Naive thymus-derived CD8-positive, alpha-beta T cell (primary cell): Measurements from ENCODE around the gene AGR2. TPM values are rescaled to one million over a fixed set of nuclear protein-coding genes. Genes with fewer than 3 reads are reported as not detected.

Source experiments
- ATAC-seq, 2 donors: fragments of 150-1000 bp; cut with Tn5 transposase in 1 of 2; sonication (Bioruptor Pico), chemical (Tn5 transposase) in 1 of 2; 1 replicate in 1 of 2; 2 replicates in 1 of 2; pipeline ENCODE4 v1.10.0; 2021; ENCODE audit warnings: mild to moderate bottlenecking in 2 of 2, moderate library complexity in 2 of 2
- POLR2A ChIA-PET: fragments of 350-600 bp; sonication (Branson Sonifier 250); formaldehyde crosslinking; loops from one replicate; lab custom pipeline; 2021; ENCODE audit warnings: antibody characterized with exemption; lab: Charles Lee
- DNase-seq, 10 donors: peaks; one replicate each; pipeline versions ENCODE4 v3.0.0 to v3.0.0-alpha.2; 2020 to 2022
- H3K27ac Mint-ChIP-seq, 10 donors: one replicate each; pipeline ENCODE4 v1.8.0; 2020 to 2022; ENCODE audit warnings: mild to moderate bottlenecking in 10 of 10, mixed read lengths in 10 of 10, moderate library complexity in 4 of 10, inconsistent platforms in 1 of 10
- H3K27me3 Mint-ChIP-seq, 5 donors: one replicate each; pipeline ENCODE4 v1.8.0; 2021 to 2022; ENCODE audit warnings: mixed read lengths in 5 of 5
- H3K36me3 Mint-ChIP-seq, 3 donors: one replicate each; pipeline ENCODE4 v1.8.0; 2020 to 2022; ENCODE audit warnings: mixed read lengths in 3 of 3, mild to moderate bottlenecking in 2 of 3, inconsistent platforms in 1 of 3
- H3K4me1 Mint-ChIP-seq, 4 donors: one replicate each; pipeline ENCODE4 v1.8.0; 2021 to 2022; ENCODE audit warnings: mixed read lengths in 4 of 4
- H3K4me3 Mint-ChIP-seq, 10 donors: one replicate each; pipeline ENCODE4 v1.8.0; 2020 to 2022; ENCODE audit warnings: mild to moderate bottlenecking in 10 of 10, mixed read lengths in 10 of 10, moderate library complexity in 6 of 10, inconsistent platforms in 1 of 10
- H3K9me3 Mint-ChIP-seq, 9 donors: one replicate each; pipeline ENCODE4 v1.8.0; 2020 to 2022; ENCODE audit warnings: mixed read lengths in 9 of 9, mild to moderate bottlenecking in 3 of 9, inconsistent platforms in 1 of 9, moderate library complexity in 1 of 9
- polyA plus RNA-seq, 3 donors: library from polyadenylated mRNA; unstranded; fragments of 300-500 nt; fragmentation: Illumina TruSeq; gene quantifications; one replicate each; pipeline ENCODE4 v1.2.3, GENCODE V29; 2021
- total RNA-seq, 8 experiments: library from RNA in 2 of 8; stranded (reverse) in 2 of 8; gene quantifications; one replicate each; pipeline ENCODE4 v1.2.3 and lab custom pipeline; 2021 to 2026

AGR2 gene
- total and polyA plus RNA-seq, 5 experiments from 2014 or later: not detected

DNA sequence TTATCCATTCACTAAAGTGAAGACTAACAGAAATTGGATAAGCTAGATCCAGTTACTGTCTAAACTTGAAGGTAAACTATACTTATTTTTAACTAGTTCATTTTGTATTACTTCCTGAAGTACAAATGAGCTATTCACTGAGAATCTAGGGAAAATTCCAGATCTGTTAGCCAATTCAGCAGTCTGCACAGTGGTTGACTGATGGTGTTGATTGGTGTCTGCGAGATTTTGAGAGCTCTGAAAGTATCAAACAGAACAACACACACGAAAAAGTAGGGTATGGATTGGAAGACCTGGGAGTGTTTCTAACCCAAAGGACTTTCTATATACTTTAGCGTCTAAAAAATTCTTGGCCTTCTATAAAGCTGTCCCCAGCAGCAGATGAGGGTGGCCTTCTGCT, 33.6 kb upstream of the AGR2 start:
- ATAC-seq: no peak
- Mint-ChIP-seq H3K4me1 (peaks cover 0 to 5% (median 0%) of the 10 kb centered on the region in 4 donors), H3K9me3 (no peaks in the 10 kb centered on the region), H3K27ac (no peak overlapping the region), H3K36me3 (no peaks in the 10 kb centered on the region), H3K27me3 (peaks cover 0 to 3% (median 0%) of the 10 kb centered on the region in 5 donors), H3K4me3 (no peak overlapping the region)
- no peak for DNase-seq
- POLR2A ChIA-PET: no interaction called here

DNA sequence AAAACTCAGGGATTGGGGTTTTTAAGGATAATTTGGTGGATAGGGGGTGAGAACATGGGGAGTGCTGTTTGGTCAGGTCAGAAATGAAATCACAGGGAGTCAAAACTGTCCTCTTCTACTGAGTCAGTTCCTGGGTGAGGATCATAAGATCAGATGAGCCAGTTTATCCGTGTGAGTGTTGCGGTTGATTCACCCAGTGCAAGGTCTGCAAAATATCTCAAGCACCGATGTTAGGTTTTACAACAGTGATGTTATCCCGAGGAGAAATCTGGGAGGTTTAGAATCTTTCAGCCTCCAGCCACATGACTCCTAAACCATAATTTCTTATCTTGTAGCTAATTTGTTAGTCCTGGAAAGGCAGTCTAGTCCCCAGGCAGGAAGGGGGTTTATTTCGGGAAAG, 31.7 kb upstream of the AGR2 start:
- Mint-ChIP-seq H3K36me3 (no peaks in the 10 kb centered on the region), H3K9me3 (no peaks in the 10 kb centered on the region), H3K27me3 (no peaks in the 10 kb centered on the region), H3K4me1 (peaks cover 0 to 5% (median 0%) of the 10 kb centered on the region in 4 donors), H3K27ac (no peak overlapping the region), H3K4me3 (no peak overlapping the region)
- ATAC-seq (no peak), DNase-seq (no peak)
- POLR2A ChIA-PET: no interaction called here

DNA sequence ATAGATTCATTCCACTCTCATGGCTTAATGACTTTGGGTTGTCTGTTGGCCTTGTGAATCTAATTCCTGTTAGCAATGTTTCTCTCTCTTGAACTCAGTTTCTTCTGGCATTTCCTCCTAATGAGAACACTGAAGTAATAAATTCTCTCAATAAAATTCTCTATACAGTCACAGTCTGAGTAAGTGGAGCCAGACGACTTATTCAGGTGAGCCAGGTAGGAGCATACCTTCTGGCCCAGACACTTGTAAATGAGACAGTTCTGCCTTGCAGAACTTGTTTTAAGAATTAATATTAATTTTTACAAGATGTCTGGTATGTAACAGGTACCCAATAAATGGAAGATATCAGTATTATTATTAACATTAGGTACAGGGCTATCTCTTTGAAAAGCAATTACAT, 28.6 kb upstream of the AGR2 start:
- H3K27me3 Mint-ChIP-seq: peaks cover 0 to 4% (median 3%) of the 10 kb centered on the region in 5 donors
- peaks cover 0 to 6% (median 0%) of the 10 kb centered on the region in 3 donors for H3K36me3 Mint-ChIP-seq
- peaks cover 5 to 14% (median 10%) of the 10 kb centered on the region in 9 donors for H3K9me3 Mint-ChIP-seq
- no peak overlapping the region for H3K27ac Mint-ChIP-seq
- H3K4me3 Mint-ChIP-seq: no peak overlapping the region
- ATAC-seq: no peak
- H3K4me1 Mint-ChIP-seq: no peaks in the 10 kb centered on the region
- DNase-seq: no peak
- POLR2A ChIA-PET: no interaction called here

DNA sequence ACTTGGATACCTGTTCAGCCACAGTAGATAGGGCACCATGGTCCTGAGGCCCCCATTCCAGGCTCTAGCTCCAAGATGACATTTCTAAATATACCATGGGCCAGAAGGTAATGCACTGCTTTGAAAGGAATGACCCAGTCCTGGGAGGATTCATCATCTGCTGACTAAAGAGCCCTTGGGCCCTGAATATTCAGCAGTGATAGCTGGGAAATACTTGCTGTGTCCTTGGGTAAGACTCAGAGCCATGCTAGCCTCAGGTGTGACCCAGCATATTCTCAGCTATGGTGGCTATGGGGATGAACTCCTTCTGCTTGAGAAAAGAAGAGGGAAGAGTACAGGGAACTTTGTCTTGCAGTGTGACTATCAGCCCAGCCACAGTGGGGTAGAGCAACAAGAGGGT, 21.3 kb upstream of the AGR2 start:
- ATAC-seq: no peak
- Mint-ChIP-seq H3K4me3 (no peak overlapping the region), H3K4me1 (no peaks in the 10 kb centered on the region), H3K9me3 (peaks cover 9 to 28% (median 14%) of the 10 kb centered on the region in 9 donors), H3K27me3 (peaks cover 8 to 38% (median 16%) of the 10 kb centered on the region in 5 donors), H3K27ac (no peak overlapping the region), H3K36me3 (peaks cover 0 to 13% (median 0%) of the 10 kb centered on the region in 3 donors)
- POLR2A ChIA-PET: no interaction called here
- DNase-seq: no peak

DNA sequence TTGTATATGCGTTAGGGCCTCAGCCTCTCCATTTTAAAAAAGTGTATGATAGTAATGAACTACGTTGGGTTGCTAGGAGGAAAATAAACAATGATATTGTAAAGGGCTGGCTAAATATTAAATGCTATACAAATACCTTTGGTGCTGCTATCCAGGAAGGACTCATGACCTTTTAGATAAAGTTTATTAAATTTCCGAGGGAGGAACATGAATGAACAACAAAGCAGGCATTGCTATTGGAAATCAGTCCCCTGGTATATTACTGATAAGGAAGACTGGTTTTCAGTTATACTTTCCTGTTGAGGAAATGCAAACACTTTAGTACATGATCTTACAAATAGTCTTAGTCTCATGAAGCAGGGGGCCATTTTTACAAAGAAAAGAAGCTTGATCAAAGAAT, 17.2 kb upstream of the AGR2 start:
- Mint-ChIP-seq H3K4me1 (peaks cover 0 to 1% (median 0%) of the 10 kb centered on the region in 4 donors), H3K4me3 (no peak overlapping the region), H3K27me3 (peaks cover 9 to 32% (median 13%) of the 10 kb centered on the region in 5 donors), H3K36me3 (no peaks in the 10 kb centered on the region), H3K9me3 (peaks cover 0 to 5% (median under 1%) of the 10 kb centered on the region in 9 donors), H3K27ac (no peak overlapping the region)
- DNase-seq (no peak), ATAC-seq (no peak)
- POLR2A ChIA-PET: no interaction called here

DNA sequence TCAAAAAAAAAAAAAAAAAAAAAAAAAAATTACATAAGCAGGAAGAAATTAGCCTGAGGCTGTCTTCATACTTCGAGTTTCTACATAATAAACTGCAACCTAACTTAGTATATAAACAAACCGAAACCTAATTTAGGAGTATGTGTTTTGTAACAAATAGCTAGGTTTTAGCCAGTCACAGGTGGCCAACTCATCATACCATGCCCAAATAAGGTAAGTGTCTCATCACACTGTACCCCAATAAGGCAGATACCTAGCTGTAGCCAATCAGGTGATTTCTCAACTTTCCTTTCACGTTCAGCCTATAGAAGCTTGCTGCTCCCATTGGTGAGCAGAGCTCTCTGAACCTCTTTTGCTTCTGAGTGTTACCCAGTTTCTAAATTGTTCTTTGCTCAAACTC, 13.9 kb upstream of the AGR2 start:
- Mint-ChIP-seq H3K4me3 (no peak overlapping the region), H3K4me1 (peaks cover 0 to 8% (median under 1%) of the 10 kb centered on the region in 4 donors), H3K27ac (no peak overlapping the region), H3K36me3 (no peaks in the 10 kb centered on the region), H3K27me3 (peaks cover 2 to 36% (median 12%) of the 10 kb centered on the region in 5 donors), H3K9me3 (peaks cover 0 to 2% (median 0%) of the 10 kb centered on the region in 9 donors)
- no peak for DNase-seq
- no peak for ATAC-seq
- POLR2A ChIA-PET: no interaction called here

DNA sequence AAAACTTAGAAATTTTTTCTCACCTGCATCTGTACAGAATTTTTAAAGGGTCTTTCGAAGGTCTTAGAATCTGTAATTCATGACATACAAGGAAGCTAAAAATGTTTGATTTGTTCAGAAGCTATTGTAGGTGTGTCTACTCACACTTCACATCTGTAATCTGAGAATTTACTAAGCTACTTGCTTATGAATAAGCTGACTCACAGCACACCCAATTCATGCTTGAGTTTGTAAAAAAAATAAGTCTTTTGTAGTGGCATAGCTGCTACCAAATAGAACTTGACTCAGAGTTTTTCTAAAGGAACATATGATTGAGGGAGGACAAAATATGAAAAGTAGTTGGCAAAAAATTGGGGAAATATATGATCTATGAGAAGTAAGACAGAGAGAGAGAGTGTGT, 12.7 kb upstream of the AGR2 start:
- H3K4me3 Mint-ChIP-seq: no peak overlapping the region
- POLR2A ChIA-PET: no interaction called here
- DNase-seq (no peak), ATAC-seq (no peak)
- peaks cover 0 to 8% (median under 1%) of the 10 kb centered on the region in 4 donors for H3K4me1 Mint-ChIP-seq
- H3K27me3 Mint-ChIP-seq: peaks cover 0 to 34% (median 11%) of the 10 kb centered on the region in 5 donors
- peaks cover 0 to 2% (median 0%) of the 10 kb centered on the region in 9 donors for H3K9me3 Mint-ChIP-seq
- no peaks in the 10 kb centered on the region for H3K36me3 Mint-ChIP-seq
- H3K27ac Mint-ChIP-seq: no peak overlapping the region

DNA sequence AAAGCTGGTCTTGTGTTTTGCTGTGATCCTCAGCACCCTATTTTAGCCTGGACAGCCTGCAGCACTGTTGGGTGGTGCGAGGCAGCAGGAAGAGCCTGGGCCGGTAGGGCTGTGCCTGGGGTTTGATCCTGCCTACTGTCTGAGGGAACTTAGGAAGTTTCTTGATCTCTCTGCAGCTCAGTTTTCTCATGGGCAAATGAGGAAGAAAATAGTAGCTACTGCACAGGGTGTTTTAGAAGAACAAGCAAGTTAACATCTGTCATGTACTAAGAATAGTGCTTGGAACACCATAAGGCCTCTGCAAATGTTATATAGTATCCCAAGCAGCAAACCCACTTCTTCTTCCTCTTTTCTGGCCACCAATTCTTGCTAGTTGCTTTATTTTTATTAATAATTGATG, 12.0 kb upstream of the AGR2 start:
- POLR2A ChIA-PET: no interaction called here
- peaks cover 0 to 27% (median 8%) of the 10 kb centered on the region in 5 donors for H3K27me3 Mint-ChIP-seq
- no peaks in the 10 kb centered on the region for H3K36me3 Mint-ChIP-seq
- peaks cover 0 to 8% (median under 1%) of the 10 kb centered on the region in 4 donors for H3K4me1 Mint-ChIP-seq
- peaks cover 0 to 2% (median 0%) of the 10 kb centered on the region in 9 donors for H3K9me3 Mint-ChIP-seq
- no peak overlapping the region for H3K27ac Mint-ChIP-seq
- ATAC-seq: no peak
- no peak for DNase-seq
- H3K4me3 Mint-ChIP-seq: no peak overlapping the region

DNA sequence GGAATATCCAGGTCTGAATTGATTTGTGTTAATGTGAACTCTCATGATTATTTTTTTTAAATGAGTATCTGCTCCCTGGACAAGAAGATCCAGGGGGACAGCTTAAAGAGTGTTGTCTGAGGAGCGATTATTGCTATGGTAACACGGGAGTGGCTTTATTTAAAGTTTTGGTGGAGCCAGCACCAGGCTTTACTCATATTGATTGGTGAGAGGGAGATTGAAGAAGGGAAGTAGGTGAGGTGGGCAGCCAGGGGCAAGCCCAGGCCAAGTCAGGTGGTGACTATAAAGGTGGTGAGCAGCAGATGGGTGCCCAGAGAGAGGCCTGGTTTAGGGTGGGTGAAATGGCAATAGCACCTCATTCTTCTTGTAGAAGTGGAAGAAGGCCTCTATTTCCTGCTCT, 10.2 kb upstream of the AGR2 start:
- no peak for DNase-seq
- no peaks in the 10 kb centered on the region for H3K36me3 Mint-ChIP-seq
- H3K9me3 Mint-ChIP-seq: peaks cover 0 to under 1% (median 0%) of the 10 kb centered on the region in 9 donors
- H3K27me3 Mint-ChIP-seq: peaks cover 0 to 13% (median 4%) of the 10 kb centered on the region in 5 donors
- peaks cover 0 to 8% (median under 1%) of the 10 kb centered on the region in 4 donors for H3K4me1 Mint-ChIP-seq
- ATAC-seq: no peak
- POLR2A ChIA-PET: no interaction called here
- no peak overlapping the region for H3K4me3 Mint-ChIP-seq
- H3K27ac Mint-ChIP-seq: no peak overlapping the region

DNA sequence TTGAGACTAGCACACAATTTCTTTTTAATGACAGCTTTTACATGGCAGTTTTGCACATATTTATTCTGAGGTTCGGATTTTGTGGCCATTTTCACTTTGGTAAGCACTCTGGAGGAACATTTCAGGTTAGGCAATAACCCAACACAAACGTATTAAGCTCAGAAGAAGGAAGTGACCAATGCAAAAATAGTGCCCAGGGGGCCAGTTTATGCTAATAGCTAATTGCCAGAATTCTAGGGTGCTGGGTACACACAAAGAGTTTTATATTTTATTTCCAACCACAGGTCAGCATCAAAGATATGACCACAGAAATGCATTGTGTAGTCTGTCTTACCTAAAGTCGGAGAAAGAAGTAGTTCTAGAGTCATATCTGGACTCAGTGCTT, 8.4 kb upstream of the AGR2 start:
- ATAC-seq (no peak), DNase-seq (no peak)
- H3K27ac Mint-ChIP-seq: no peak overlapping the region
- peaks cover 0 to 13% (median 4%) of the 10 kb centered on the region in 5 donors for H3K27me3 Mint-ChIP-seq
- POLR2A ChIA-PET: no interaction called here
- H3K4me1 Mint-ChIP-seq: peaks cover 0 to 8% (median under 1%) of the 10 kb centered on the region in 4 donors
- no peak overlapping the region for H3K4me3 Mint-ChIP-seq
- no peaks in the 10 kb centered on the region for H3K36me3 Mint-ChIP-seq
- H3K9me3 Mint-ChIP-seq: no peaks in the 10 kb centered on the region

DNA sequence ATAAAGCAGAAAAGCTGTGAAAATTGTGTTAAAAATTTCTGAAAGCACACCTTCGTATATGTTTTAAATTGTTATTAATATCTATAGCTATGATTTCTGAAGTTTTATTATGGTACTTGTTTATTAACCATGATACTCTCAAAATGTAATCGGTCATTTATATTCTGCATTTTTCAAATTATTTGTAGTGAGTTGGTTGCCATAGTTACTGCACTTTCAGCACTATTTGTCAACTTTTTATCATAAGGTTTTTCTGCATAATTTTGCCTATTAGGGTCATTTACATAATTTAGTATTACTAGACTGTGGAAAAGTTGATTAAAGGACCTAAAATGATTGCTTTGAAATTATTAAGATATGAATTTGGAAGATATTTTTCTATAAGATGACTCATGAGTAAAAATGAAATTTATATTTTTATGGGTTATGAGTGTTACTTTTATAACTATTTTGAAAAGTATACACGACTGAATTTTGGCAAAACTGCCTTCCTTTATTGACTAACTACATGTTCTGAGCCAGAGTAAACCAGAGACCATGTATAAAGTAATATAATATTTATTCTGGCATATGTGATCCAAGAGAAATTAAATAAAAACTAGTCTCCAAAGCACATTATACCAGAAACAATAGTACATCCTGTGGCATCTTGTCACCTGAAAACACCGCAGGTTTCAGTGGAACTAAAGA, 7.9 kb upstream of the AGR2 start:
- POLR2A ChIA-PET: no interaction called here
- H3K27ac Mint-ChIP-seq: no peak overlapping the region
- peaks cover 0 to 8% (median under 1%) of the 10 kb centered on the region in 4 donors for H3K4me1 Mint-ChIP-seq
- H3K27me3 Mint-ChIP-seq: peaks cover 2 to 13% (median 6%) of the 10 kb centered on the region in 5 donors
- ATAC-seq (no peak), DNase-seq (no peak)
- H3K9me3 Mint-ChIP-seq: no peaks in the 10 kb centered on the region
- no peak overlapping the region for H3K4me3 Mint-ChIP-seq
- H3K36me3 Mint-ChIP-seq: no peaks in the 10 kb centered on the region

DNA sequence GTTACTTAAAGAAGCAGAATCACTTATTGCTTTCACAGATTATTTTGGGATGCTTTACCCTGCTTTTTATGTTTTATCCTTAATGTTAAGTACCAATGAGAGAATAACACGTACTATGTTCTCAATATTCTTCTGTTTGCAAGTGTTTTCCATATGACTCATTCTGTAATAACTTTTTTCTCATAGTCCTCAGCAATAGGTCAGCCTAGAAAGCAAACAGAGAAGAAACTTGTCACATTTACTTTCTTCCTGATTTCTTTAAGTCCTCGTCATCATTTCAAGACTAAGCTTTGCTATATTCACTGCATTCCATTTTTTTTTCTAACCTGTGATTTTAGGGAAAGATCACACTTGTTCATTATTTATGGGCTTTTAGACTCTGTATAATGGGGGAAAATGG, 6.8 kb upstream of the AGR2 start:
- peaks cover 2 to 13% (median 8%) of the 10 kb centered on the region in 5 donors for H3K27me3 Mint-ChIP-seq
- POLR2A ChIA-PET: no interaction called here
- no peak overlapping the region for H3K27ac Mint-ChIP-seq
- H3K36me3 Mint-ChIP-seq: no peaks in the 10 kb centered on the region
- ATAC-seq (no peak), DNase-seq (no peak)
- H3K9me3 Mint-ChIP-seq: no peaks in the 10 kb centered on the region
- no peak overlapping the region for H3K4me3 Mint-ChIP-seq
- H3K4me1 Mint-ChIP-seq: peaks cover 0 to 3% (median under 1%) of the 10 kb centered on the region in 4 donors

DNA sequence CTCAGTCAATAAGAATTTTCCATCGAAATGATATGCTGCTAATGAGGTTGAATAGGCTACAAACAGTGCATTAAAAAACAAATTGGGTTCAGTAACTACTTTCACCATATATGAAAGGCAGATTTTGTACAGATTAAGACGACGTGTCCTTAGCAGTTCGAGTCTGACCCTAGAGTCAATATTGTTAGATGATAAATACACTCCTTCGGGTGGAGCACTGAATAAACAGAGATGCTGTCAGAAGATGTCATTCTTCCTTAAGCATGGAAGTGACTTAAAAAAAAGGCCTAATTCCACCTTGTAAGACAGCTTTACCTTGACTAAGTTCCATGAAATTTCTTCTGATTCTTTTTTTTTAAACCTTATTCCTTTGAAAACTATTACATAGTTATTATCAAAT, 5.8 kb upstream of the AGR2 start:
- no peak for DNase-seq
- no peaks in the 10 kb centered on the region for H3K4me1 Mint-ChIP-seq
- no peaks in the 10 kb centered on the region for H3K9me3 Mint-ChIP-seq
- H3K27me3 Mint-ChIP-seq: peaks cover 1 to 11% (median 5%) of the 10 kb centered on the region in 5 donors
- H3K27ac Mint-ChIP-seq: no peak overlapping the region
- H3K4me3 Mint-ChIP-seq: no peak overlapping the region
- no peak for ATAC-seq
- POLR2A ChIA-PET: no interaction called here
- H3K36me3 Mint-ChIP-seq: no peaks in the 10 kb centered on the region

DNA sequence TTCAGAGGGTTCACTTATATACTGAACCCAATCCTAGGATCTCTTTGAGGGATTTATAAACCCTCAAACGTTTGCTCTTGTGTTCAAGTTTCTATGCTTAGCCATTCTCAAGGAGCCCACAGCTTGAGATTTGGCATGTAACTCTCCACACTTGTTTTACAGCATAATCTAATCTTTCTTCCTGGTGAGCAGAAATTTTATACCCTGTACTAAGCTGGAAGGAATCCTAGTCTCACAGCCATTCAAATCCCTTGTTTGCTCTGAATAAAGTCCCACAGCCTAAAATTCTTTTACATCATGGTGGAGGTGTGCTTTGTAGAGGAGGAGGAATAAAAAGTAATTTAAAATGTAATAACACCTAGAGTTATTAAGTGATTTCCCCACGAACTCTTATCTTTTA, 5.3 kb upstream of the AGR2 start:
- Mint-ChIP-seq H3K36me3 (no peaks in the 10 kb centered on the region), H3K27me3 (peaks cover 0 to 8% (median 5%) of the 10 kb centered on the region in 5 donors), H3K4me1 (no peaks in the 10 kb centered on the region), H3K4me3 (no peak overlapping the region), H3K27ac (no peak overlapping the region), H3K9me3 (no peaks in the 10 kb centered on the region)
- DNase-seq (no peak), ATAC-seq (no peak)
- POLR2A ChIA-PET: no interaction called here
